Kidney (tissue), 14 donors: ENCODE measurements around the gene TXLNB. TPM values are rescaled to one million over a fixed set of nuclear protein-coding genes. Genes with fewer than 3 reads are reported as not detected.

Experiments used
- DNase-seq, 5 donors: peaks; one replicate each; pipeline ENCODE4 v3.0.0-alpha.2; 2013 to 2020
- FAIRE-seq: peaks from 2 replicates; lab custom pipeline; 2012; peaks lifted over from hg19 to GRCh38; lab: Jason Lieb, UNC
- H3K27ac ChIP-seq, 2 donors: one replicate each; pipeline ENCODE4 v1.7.0; 2013; ENCODE audit warnings: low read depth in 2 of 2, low read length in 2 of 2, inconsistent platforms in 1 of 2
- H3K27me3 ChIP-seq: one replicate; pipeline ENCODE4 v1.7.1; 2013; ENCODE audit warnings: low read length, inconsistent platforms; ENCODE audit not compliant: control insufficient read depth, insufficient read depth
- H3K36me3 ChIP-seq, 3 donors: one replicate each; pipeline versions ENCODE4 v1.7.0 to v1.7.1; 2013; ENCODE audit warnings: low read length in 3 of 3, control low read depth in 1 of 3, inconsistent platforms in 1 of 3; ENCODE audit not compliant: insufficient read depth in 3 of 3, control insufficient read depth in 2 of 3
- H3K4me1 ChIP-seq, 3 donors: one replicate each; pipeline versions ENCODE4 v1.7.0 to v1.7.1; 2013; ENCODE audit warnings: low read length in 3 of 3, inconsistent platforms in 1 of 3, low read depth in 1 of 3; ENCODE audit not compliant: control insufficient read depth in 2 of 3, insufficient read depth in 2 of 3
- H3K4me3 ChIP-seq, 3 donors: one replicate each; pipeline versions ENCODE4 v1.7.0 to v1.8.1; 2013; ENCODE audit warnings: low read length in 3 of 3, control low read depth in 1 of 3, inconsistent platforms in 1 of 3
- H3K9ac ChIP-seq, 3 donors: one replicate each; pipeline versions ENCODE4 v1.7.0 to v1.7.1; 2013; ENCODE audit warnings: low read length in 3 of 3, control low read depth in 1 of 3, inconsistent platforms in 1 of 3
- H3K9me3 ChIP-seq, 3 donors: one replicate each; pipeline versions ENCODE4 v1.7.0 to v1.7.1; 2013; ENCODE audit warnings: low read length in 3 of 3, control low read depth in 1 of 3, inconsistent platforms in 1 of 3; ENCODE audit not compliant: control insufficient read depth in 2 of 3, insufficient read depth in 1 of 3
- CTCF ChIP-seq: IDR thresholded peaks from 3 replicates; pipeline ENCODE4 v1.5.1; 2012; ENCODE audit warnings: mild to moderate bottlenecking, moderate library complexity, borderline replicate concordance; ENCODE audit not compliant: insufficient read depth; ENCODE audit errors: extremely low read depth
- intact Hi-C: fragments of 100-400 bp; cut with DNase I; formaldehyde crosslinking; loops from one replicate; pipeline ENCODE4 v1.11.1; 2022
- polyA plus RNA-seq: library from polyadenylated mRNA; stranded (reverse); fragments of 350-450 nt; fragmentation: Illumina TruSeq; extraction: RNeasy Lipid Tissue Mini Kit (QIAGEN cat#74804); gene quantifications from one replicate; pipeline ENCODE4 v1.2.3, GENCODE V29; 2014; ENCODE audit warnings: low read depth, low replicate concordance; ENCODE audit not compliant: insufficient read depth
- total RNA-seq: library from RNA; stranded (reverse); fragmentation: NEBNext Ultra II Directional; extraction: Animal tissue kit (Norgen Biotek cat#: 25700); gene quantifications from one replicate; pipeline ENCODE4 v1.2.1, GENCODE V29; 2021
- donor health status: control.
- donor health status: control.
- donor health status: control.
- donor health status: control.
- donor health status: control.
- donor health status: DM: yes; HTN: yes; CAD: no.
- donor health status: Normal renal cell carcinoma (clear cell type).

TXLNB gene
- total and polyA plus RNA-seq, 2 donors from 2014 or later: 0.13 to 0.66 TPM

- Histone ChIP-seq H3K9me3 (no peaks in the 10 kb centered on the region), H3K27ac (no peak overlapping the region), H3K36me3 (no peaks in the 10 kb centered on the region), H3K9ac (no peak overlapping the region), H3K4me1 (peaks cover 0 to 6% (median 0%) of the 10 kb centered on the region in 3 donors), H3K27me3 (no peaks in the 10 kb centered on the region), H3K4me3 (no peak overlapping the region)
- DNase-seq (no peak), FAIRE-seq (no peak)
- intact Hi-C loops: no loop called here
- no peak for TF ChIP-seq CTCF
These were observed 40.0 kb downstream of the TXLNB start for GRCh38 chr6:139251691-139252390.

GRCh38 chr6:139251045-139251690 is 40.6 kb downstream of the TXLNB start:
- H3K4me1 ChIP-seq: peaks cover 0 to 6% (median 0%) of the 10 kb centered on the region in 3 donors

GRCh38 chr6:139250296-139251044 is 41.3 kb downstream of the TXLNB start:
- Histone ChIP-seq H3K27ac (no peak overlapping the region), H3K4me3 (no peak overlapping the region), H3K27me3 (no peaks in the 10 kb centered on the region), H3K9ac (no peak overlapping the region), H3K9me3 (no peaks in the 10 kb centered on the region), H3K4me1 (peaks cover 0 to 6% (median 0%) of the 10 kb centered on the region in 3 donors), H3K36me3 (no peaks in the 10 kb centered on the region)
- FAIRE-seq (no peak), DNase-seq (peak in 3 of 5 donors; percentile 28 to 56 (median 46))
- TF ChIP-seq CTCF: peak; percentile 60
- intact Hi-C loops: no loop called here

More at GRCh38 chr6:139251045-139251690, 40.6 kb downstream of the TXLNB start:
- FAIRE-seq: no peak
- intact Hi-C loops: no loop called here
- no peak for TF ChIP-seq CTCF
- H3K4me3 ChIP-seq: no peak overlapping the region
- H3K9me3 ChIP-seq: no peaks in the 10 kb centered on the region
- H3K36me3 ChIP-seq: no peaks in the 10 kb centered on the region
- H3K27ac ChIP-seq: no peak overlapping the region
- no peaks in the 10 kb centered on the region for H3K27me3 ChIP-seq
- no peak overlapping the region for H3K9ac ChIP-seq
- DNase-seq: peak in 2 of 5 donors; percentile 8 to 27
